ENCODE data around the gene PTBP1.

Gene PTBP1

DNA sequence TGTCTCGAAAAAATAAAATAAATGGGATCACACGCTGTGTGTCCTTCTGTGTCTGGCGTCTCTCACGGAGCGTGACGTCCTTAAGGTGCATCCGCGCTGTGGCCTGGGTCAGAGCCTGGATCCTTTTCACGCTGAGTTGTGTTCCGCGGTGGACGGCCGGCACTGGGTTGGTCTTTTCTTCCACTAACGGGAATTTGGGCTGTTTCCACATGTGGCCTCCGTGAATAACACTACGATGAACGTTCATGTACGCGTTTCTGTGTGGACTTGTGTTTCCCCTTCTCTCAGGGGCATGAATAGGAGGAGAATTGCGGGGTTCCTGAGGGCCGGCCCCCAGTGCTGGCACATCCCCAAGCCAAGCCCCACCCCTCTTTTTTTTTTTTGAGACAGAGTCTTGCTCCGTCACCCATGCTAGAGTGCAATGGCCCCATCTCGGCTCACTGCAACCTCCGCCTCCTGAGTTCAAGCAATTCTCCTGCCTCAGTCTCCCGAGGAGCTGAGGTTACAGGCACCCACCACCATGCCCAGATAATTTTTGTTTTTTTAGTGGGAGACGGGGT is 6.2 kb upstream of the PTBP1 start:
- no peak for DNase-seq (ENCODE audit: low read depth)
- TF ChIP-seq, protein P1, sequence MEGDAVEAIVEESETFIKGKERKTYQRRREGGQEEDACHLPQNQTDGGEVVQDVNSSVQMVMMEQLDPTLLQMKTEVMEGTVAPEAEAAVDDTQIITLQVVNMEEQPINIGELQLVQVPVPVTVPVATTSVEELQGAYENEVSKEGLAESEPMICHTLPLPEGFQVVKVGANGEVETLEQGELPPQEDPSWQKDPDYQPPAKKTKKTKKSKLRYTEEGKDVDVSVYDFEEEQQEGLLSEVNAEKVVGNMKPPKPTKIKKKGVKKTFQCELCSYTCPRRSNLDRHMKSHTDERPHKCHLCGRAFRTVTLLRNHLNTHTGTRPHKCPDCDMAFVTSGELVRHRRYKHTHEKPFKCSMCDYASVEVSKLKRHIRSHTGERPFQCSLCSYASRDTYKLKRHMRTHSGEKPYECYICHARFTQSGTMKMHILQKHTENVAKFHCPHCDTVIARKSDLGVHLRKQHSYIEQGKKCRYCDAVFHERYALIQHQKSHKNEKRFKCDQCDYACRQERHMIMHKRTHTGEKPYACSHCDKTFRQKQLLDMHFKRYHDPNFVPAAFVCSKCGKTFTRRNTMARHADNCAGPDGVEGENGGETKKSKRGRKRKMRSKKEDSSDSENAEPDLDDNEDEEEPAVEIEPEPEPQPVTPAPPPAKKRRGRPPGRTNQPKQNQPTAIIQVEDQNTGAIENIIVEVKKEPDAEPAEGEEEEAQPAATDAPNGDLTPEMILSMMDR (conservative IDR thresholded peaks at IDR 0.05; ENCODE audit: low read length), result no peak
- no peak overlapping the region for H3K4me3 ChIP-seq (ENCODE audit: low read length)

DNA sequence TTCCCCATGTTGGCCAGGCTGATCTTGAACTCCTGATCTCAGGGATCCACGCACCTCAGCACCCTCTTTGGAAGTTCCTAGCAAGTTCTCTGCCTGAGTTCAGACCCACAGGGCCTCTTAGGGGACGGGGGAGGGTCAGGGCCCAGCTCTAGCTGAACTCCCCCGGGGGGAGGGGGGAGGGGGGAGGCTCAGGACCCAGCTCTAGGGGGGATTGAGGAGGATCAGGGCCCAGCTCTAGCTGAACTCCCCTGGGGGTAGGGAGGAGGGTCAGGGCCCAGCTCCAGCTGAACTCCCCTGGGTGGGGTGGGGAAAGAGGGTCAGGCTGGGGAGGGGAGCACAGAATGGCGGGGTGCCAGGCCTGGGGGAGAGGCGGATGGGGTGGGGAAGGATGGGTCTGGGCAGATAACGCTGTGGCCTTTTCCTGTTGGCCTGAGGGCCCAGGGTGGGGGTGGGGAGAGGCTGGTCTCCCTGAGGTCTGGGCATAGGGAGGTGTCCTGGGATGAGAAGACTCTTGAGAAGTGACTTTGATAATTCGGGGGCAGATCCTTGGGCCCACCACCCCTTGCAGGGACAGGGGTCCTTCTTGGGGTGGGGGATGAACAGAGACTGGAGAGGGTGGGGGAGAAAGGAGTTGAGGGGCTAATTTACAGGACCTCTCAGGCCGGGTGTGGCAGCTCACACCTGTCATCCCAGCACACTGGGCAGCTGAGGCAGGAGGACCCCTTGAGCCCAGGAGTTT is 5.5 kb upstream of the PTBP1 start:
- H3K4me3 ChIP-seq (ENCODE audit: low read length), result no peak overlapping the region
- DNase-seq (ENCODE audit: low read depth), result no peak
- TF ChIP-seq, protein P1 (conservative IDR thresholded peaks at IDR 0.05; ENCODE audit: low read length), result no peak

DNA sequence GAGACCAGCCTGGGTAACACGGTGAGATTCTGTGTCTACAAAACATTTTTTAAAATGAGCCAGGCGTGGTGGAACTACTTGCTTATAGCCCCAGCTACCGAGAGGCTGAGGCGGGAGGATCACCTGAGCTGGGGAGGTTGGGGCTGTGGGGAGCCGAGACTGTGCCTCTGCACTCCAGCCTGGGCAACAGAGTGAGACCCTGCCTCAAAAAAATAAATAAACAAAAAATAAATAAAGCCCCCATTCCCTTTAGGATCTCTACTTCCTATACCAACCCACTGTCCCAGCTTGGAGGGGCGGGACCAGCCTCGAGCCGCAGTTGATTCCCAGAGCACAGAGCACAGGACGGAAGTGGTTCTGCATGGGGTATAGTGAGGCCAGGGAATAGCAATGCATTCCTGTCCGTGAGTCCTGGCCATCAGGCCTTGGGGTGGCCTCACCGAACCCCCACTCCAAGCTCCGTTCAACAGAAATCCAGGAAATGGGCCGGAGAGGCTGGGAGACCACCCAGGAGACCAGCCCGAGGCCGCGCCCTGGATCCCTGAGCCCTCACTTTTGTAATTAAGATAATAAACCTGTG is 4.9 kb upstream of the PTBP1 start:
- no peak for DNase-seq (ENCODE audit: low read depth)
- TF ChIP-seq, protein P1 (conservative IDR thresholded peaks at IDR 0.05; ENCODE audit: low read length), result no peak
- no peak overlapping the region for H3K4me3 ChIP-seq (ENCODE audit: low read length)

DNA sequence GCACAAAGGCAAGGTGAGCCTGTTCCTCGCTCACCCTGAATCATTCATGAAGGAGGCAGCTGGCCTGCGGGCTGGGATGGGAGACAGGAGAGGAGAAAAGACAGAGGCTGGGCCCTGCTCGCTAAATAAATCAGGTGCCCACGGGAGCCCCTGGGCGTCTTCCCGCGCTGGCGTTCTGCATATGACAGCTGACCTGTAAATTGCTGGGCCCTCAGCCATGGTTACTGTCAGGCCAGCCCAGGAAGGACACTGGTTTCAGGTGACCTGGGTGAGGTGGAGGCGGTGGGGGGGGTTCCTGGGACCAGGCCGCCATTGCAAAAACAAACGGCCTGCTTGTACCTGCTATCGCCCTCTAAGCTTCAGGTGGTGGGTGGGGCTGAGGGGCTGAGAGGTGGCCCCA is 3.4 kb upstream of the PTBP1 start:
- DNase-seq (ENCODE audit: low read depth), result no peak
- H3K4me3 ChIP-seq (ENCODE audit: low read length), result no peak overlapping the region
- TF ChIP-seq, protein P1 (conservative IDR thresholded peaks at IDR 0.05; ENCODE audit: low read length), result no peak

DNA sequence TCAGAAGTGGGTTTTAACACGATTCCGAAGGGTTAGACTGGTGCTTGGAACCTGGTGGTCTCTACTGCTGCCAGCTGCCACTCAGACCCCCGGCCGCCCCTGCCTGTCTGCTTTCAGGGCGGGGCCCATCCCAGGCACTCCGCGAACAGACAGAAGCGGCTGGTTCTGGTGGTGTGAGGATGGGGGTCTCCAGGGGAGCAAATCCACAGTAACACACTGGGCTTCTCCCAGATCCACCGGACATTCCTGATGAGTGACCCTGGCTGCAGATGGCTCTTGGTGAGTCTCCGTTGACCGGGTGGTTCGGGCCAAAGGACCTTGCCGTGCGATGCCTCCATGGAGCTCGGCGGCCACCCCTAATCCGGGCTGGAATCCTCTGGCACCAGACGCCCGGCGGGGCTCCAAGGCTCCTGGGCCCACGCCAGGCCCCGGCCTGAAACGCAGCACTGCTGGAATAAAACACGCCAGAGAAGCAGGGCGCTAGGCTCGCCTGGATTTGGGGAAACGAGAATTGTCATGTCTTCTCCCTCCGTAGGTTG is 2.1 kb upstream of the PTBP1 start:
- no peak for DNase-seq (ENCODE audit: low read depth)
- TF ChIP-seq, protein P1 (conservative IDR thresholded peaks at IDR 0.05; ENCODE audit: low read length), result no peak
- no peak overlapping the region for H3K4me3 ChIP-seq (ENCODE audit: low read length)

DNA sequence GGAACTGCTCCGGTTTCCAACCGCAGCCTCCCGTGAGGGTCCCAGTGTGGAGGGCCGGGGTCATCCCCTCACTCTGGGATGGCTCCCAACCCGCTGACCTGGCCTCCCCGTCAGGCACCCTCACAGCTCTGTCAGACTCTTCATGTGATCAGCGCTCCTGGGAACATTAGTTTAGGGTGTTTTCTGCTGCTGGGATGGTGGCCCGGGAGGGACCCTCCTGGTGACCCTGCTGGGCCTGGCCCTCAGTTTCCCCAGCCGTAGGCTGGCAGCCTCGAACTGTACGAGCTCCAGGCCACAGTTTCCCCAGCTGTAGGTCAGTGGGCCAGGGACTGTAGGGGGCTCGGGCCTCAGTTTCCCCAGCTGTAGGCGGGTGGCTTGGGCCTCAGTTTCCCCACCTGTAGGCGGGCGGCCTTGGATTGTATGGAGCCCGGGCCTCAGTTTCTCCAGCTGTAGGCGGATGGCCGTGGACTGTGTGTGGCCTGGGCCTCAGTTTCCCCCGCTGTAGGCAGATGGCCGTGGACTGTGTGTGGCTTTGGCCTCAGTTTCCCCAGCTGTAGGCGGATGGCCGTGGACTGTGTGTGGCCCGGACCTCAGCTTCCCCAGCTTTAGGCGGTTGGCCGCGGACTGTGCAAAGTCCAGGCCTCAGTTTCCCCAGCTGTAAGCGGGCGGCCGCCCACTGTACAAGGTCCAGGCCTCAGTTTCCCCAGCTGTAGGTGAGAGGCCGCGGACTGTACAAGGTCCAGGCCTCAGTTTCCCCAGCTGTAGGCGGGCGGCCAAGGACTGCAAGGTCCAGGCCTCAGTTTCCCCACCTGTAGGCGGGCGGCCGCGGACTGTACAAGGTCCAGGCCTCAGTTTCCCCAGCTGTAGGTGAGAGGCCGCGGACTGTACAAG is 1.3 kb upstream of the PTBP1 start:
- no peak for DNase-seq (ENCODE audit: low read depth)
- TF ChIP-seq, protein P1 (conservative IDR thresholded peaks at IDR 0.05; ENCODE audit: low read length), result no peak
- H3K4me3 ChIP-seq (ENCODE audit: low read length), result peak overlapping the region; percentile 67
